ENCODE measurements around the gene EBP.

DNA sequence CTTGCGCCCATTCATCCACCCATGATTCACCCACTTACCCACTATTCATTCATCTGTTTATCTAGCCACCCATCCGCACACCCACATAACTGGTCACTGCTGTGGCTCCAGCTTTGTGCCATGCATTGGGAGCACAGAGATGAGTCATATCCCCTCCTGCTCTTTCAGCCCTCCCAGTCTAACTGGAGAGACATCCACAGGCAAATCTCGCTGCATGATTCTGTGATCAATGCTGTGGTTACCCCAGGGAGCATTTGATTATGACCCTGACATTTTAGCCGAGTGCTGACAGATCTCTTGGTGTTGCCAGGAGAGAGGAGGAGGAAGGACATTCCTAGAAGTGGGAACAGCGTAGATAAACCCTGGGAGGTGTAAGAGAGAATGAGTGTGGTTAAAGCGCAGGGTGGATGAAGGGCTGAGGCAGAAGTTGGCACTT lies 23.2 kb upstream of the EBP start:
- no peak for TF ChIP-seq EZH2 (IDR thresholded peaks at IDR 0.05; ENCODE audit: insufficient read depth, low read length)
- TF ChIP-seq, protein P1, sequence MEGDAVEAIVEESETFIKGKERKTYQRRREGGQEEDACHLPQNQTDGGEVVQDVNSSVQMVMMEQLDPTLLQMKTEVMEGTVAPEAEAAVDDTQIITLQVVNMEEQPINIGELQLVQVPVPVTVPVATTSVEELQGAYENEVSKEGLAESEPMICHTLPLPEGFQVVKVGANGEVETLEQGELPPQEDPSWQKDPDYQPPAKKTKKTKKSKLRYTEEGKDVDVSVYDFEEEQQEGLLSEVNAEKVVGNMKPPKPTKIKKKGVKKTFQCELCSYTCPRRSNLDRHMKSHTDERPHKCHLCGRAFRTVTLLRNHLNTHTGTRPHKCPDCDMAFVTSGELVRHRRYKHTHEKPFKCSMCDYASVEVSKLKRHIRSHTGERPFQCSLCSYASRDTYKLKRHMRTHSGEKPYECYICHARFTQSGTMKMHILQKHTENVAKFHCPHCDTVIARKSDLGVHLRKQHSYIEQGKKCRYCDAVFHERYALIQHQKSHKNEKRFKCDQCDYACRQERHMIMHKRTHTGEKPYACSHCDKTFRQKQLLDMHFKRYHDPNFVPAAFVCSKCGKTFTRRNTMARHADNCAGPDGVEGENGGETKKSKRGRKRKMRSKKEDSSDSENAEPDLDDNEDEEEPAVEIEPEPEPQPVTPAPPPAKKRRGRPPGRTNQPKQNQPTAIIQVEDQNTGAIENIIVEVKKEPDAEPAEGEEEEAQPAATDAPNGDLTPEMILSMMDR (IDR thresholded peaks at IDR 0.05; ENCODE audit: insufficient read depth, low read depth, low read length): no peak
